CD14-positive monocyte (primary cell): ENCODE measurements around the gene IRAK1. TPM values are rescaled to one million over a fixed set of nuclear protein-coding genes. Genes with fewer than 3 reads are reported as not detected.

Experiments
- DNase-seq, 3 donors: peaks; one replicate each; pipeline ENCODE4 v3.0.0-alpha.2; 2011 to 2022
- H2AFZ ChIP-seq: 2 replicates; pipeline ENCODE4 v1.6.0; 2012; ENCODE audit warnings: mild to moderate bottlenecking, low read depth, low read length, inconsistent platforms; ENCODE audit not compliant: insufficient read depth, poor library complexity, severe bottlenecking
- H3K27ac ChIP-seq, 2 donors: 1 replicate in 1 of 2; 2 replicates in 1 of 2; pipeline ENCODE4 v1.5.1; 2012 to 2013; ENCODE audit warnings: low read length in 2 of 2, control low read depth in 1 of 2, inconsistent platforms in 1 of 2, low read depth in 1 of 2, mild to moderate bottlenecking in 1 of 2
- H3K27me3 ChIP-seq, 2 donors: one replicate each; pipeline versions ENCODE4 v1.6.0 to v1.6.1; 2011 to 2013; ENCODE audit warnings: low read length in 2 of 2; ENCODE audit not compliant: control insufficient read depth in 2 of 2, insufficient read depth in 2 of 2
- H3K36me3 ChIP-seq, 2 donors: replicated peaks in 1 of 2; 1 replicate in 1 of 2; 2 replicates in 1 of 2; pipeline versions ENCODE4 v1.5.1 to v1.6.1; 2012 to 2013; ENCODE audit warnings: low read length in 2 of 2, control low read depth in 1 of 2, inconsistent platforms in 1 of 2, mild to moderate bottlenecking in 1 of 2; ENCODE audit not compliant: insufficient read depth in 2 of 2, control insufficient read depth in 1 of 2
- H3K4me1 ChIP-seq, 2 donors: 1 replicate in 1 of 2; 2 replicates in 1 of 2; pipeline versions ENCODE4 v1.5.1 to v1.6.1; 2012 to 2013; ENCODE audit warnings: low read length in 2 of 2, control low read depth in 1 of 2, inconsistent platforms in 1 of 2, mild to moderate bottlenecking in 1 of 2, moderate library complexity in 1 of 2; ENCODE audit not compliant: insufficient read depth in 2 of 2, control insufficient read depth in 1 of 2
- H3K4me2 ChIP-seq: replicated peaks from 2 replicates; pipeline ENCODE3; 2012; ENCODE audit warnings: low read length, moderate library complexity, mild to moderate bottlenecking; ENCODE audit not compliant: poor library complexity, severe bottlenecking; ENCODE audit errors: extremely low read depth
- H3K4me3 ChIP-seq, 3 experiments: fragments of 200-600 bp in 1 of 3; sonication (generic) in 1 of 3; replicated peaks in 1 of 3; 1 replicate in 2 of 3; 2 replicates in 1 of 3; pipeline ENCODE4 v1.5.1; 2011 to 2013; ENCODE audit warnings: low read length in 3 of 3, mild to moderate bottlenecking in 3 of 3, control low read depth in 2 of 3, low read depth in 2 of 3, inconsistent platforms in 1 of 3, moderate library complexity in 1 of 3
- H3K79me2 ChIP-seq: 2 replicates; pipeline ENCODE4 v1.6.0; 2012; ENCODE audit warnings: mild to moderate bottlenecking, control low read depth, inconsistent platforms, low read length, moderate library complexity; ENCODE audit not compliant: insufficient read depth
- H3K9ac ChIP-seq: 2 replicates; pipeline ENCODE4 v1.6.0; 2017; ENCODE audit warnings: low read length, mild to moderate bottlenecking; ENCODE audit not compliant: insufficient read depth, poor library complexity, severe bottlenecking
- H3K9me3 ChIP-seq, 2 donors: replicated peaks in 1 of 2; 1 replicate in 1 of 2; 2 replicates in 1 of 2; pipeline versions ENCODE4 v1.5.1 to v1.6.1; 2012 to 2013; ENCODE audit warnings: low read length in 2 of 2, control low read depth in 1 of 2; ENCODE audit not compliant: control insufficient read depth in 1 of 2, insufficient read depth in 1 of 2
- H4K20me1 ChIP-seq: 2 replicates; pipeline ENCODE4 v1.6.0; 2012; ENCODE audit warnings: mild to moderate bottlenecking, low read length, control low read depth, moderate library complexity; ENCODE audit not compliant: insufficient read depth
- H3K27ac Mint-ChIP-seq, 7 donors: one replicate each; pipeline ENCODE4 v1.8.0; 2020; ENCODE audit warnings: mild to moderate bottlenecking in 7 of 7, mixed read lengths in 7 of 7, moderate library complexity in 6 of 7, inconsistent platforms in 2 of 7
- H3K27me3 Mint-ChIP-seq, 3 donors: one replicate each; pipeline ENCODE4 v1.8.0; 2021 to 2022; ENCODE audit warnings: low read depth in 3 of 3, mild to moderate bottlenecking in 3 of 3, mixed read lengths in 3 of 3, moderate library complexity in 3 of 3, inconsistent platforms in 1 of 3
- H3K36me3 Mint-ChIP-seq, 2 donors: one replicate each; pipeline ENCODE4 v1.8.0; 2020; ENCODE audit warnings: mixed read lengths in 2 of 2, inconsistent platforms in 1 of 2, mild to moderate bottlenecking in 1 of 2
- H3K4me1 Mint-ChIP-seq: one replicate; pipeline ENCODE4 v1.8.0; 2020; ENCODE audit warnings: mild to moderate bottlenecking, mixed read lengths
- H3K4me3 Mint-ChIP-seq, 2 donors: one replicate each; pipeline ENCODE4 v1.8.0; 2020; ENCODE audit warnings: mild to moderate bottlenecking in 2 of 2, mixed read lengths in 2 of 2, moderate library complexity in 1 of 2
- H3K9me3 Mint-ChIP-seq, 7 donors: one replicate each; pipeline ENCODE4 v1.8.0; 2020 to 2022; ENCODE audit warnings: mixed read lengths in 7 of 7, mild to moderate bottlenecking in 6 of 7, moderate library complexity in 6 of 7, inconsistent platforms in 2 of 7
- CTCF ChIP-seq: fragments of 200-600 bp; IDR thresholded peaks from one replicate; pipeline ENCODE4 v1.8.0; 2022; ENCODE audit warnings: antibody characterized with exemption, mild to moderate bottlenecking
- WGBS: methylation state at CpG from one replicate; pipeline ENCODE4 v1.1.5; 2013; ENCODE audit warnings: missing lambda C conversion rate; ENCODE audit not compliant: insufficient coverage; 5-methylcytosine and 5-hydroxymethylcytosine counted together
- intact Hi-C, 2 donors: fragments of 100-400 bp; cut with micrococcal nuclease; formaldehyde crosslinking; loops; one replicate each; pipeline versions ENCODE4 v1.15.0 to v1.15.1; 2023
- polyA plus RNA-seq, 3 donors: library from polyadenylated mRNA; depleted of rRNA in 1 of 3; unstranded in 2 of 3; stranded (reverse) in 1 of 3; fragments of 300-500 nt in 2 of 3; fragments of >200 nt in 1 of 3; fragmentation: Illumina TruSeq in 2 of 3; gene quantifications; 1 replicate in 2 of 3; 2 replicates in 1 of 3; pipeline ENCODE4 v1.2.3, GENCODE V29; 2012 to 2021

The IRAK1 gene
- polyA plus RNA-seq, 3 donors: 47.8 to 109 (median 49.5) TPM

- intact Hi-C loops: loop anchor here in 1 of 2 donors (5.0 kb wide), 1 partner anchor 38 kb away; the partner anchor contains the start of gene MECP2
- H3K4me1 ChIP-seq: peaks cover 8 to 20% of the 10 kb centered on the region in 2 donors
- H3K4me3 Mint-ChIP-seq: no peak overlapping the region
Observed at GRCh38 chrX:154059729-154060245, 40.1 kb upstream of the IRAK1 start.

GRCh38 chrX:154059231-154059630, 39.5 kb upstream of the IRAK1 start:
- no peak overlapping the region for H3K4me3 ChIP-seq
- H3K36me3 ChIP-seq: peaks cover 11 to 22% of the 10 kb centered on the region in 2 donors
- H3K27ac ChIP-seq: no peak overlapping the region
- peaks cover 47% of the 10 kb centered on the region for H3K4me1 Mint-ChIP-seq
- H3K4me1 ChIP-seq: peaks cover 8 to 20% of the 10 kb centered on the region in 2 donors
- peaks cover 66% of the 10 kb centered on the region for H3K79me2 ChIP-seq
- intact Hi-C loops: loop anchor here in 1 of 2 donors (5.0 kb wide), 1 partner anchor 38 kb away; the partner anchor contains the start of gene MECP2
- no peak overlapping the region for H3K4me2 ChIP-seq
- H3K9me3 ChIP-seq: no peaks in the 10 kb centered on the region
- H3K9me3 Mint-ChIP-seq: peaks cover 0 to 5% (median 0%) of the 10 kb centered on the region in 7 donors
- peaks cover 29 to 37% of the 10 kb centered on the region in 2 donors for H3K36me3 Mint-ChIP-seq
- WGBS: no CpG with 5 or more reads among the region's 1 CpG
- no peak overlapping the region for H3K9ac ChIP-seq
- H4K20me1 ChIP-seq: peaks cover 78% of the 10 kb centered on the region
- no peak for TF ChIP-seq CTCF
- no peak for DNase-seq
- H3K4me3 Mint-ChIP-seq: no peak overlapping the region
- H3K27me3 ChIP-seq: peaks cover 0 to 38% of the 10 kb centered on the region in 2 donors
- H3K27ac Mint-ChIP-seq: peak overlapping the region in 3 of 7 donors; percentile 48 to 67 (median 60)
- no peak overlapping the region for H2AFZ ChIP-seq
- H3K27me3 Mint-ChIP-seq: peaks cover 0 to 42% (median 0%) of the 10 kb centered on the region in 3 donors

More at GRCh38 chrX:154059729-154060245, 40.1 kb upstream of the IRAK1 start:
- Mint-ChIP-seq H3K4me1 (peaks cover 53% of the 10 kb centered on the region), H3K27ac (peak overlapping the region in 3 of 7 donors; percentile 31 to 60 (median 32)), H3K9me3 (peaks cover 0 to 5% (median 0%) of the 10 kb centered on the region in 7 donors), H3K27me3 (peaks cover 0 to 43% (median 0%) of the 10 kb centered on the region in 3 donors), H3K36me3 (peaks cover 29 to 37% of the 10 kb centered on the region in 2 donors)
- Histone ChIP-seq H3K36me3 (peaks cover 11 to 22% of the 10 kb centered on the region in 2 donors), H3K27me3 (peaks cover 0 to 39% of the 10 kb centered on the region in 2 donors), H3K9ac (no peak overlapping the region), H3K9me3 (no peaks in the 10 kb centered on the region), H4K20me1 (peaks cover 84% of the 10 kb centered on the region), H2AFZ (no peak overlapping the region), H3K79me2 (peaks cover 72% of the 10 kb centered on the region), H3K27ac (no peak overlapping the region), H3K4me2 (no peak overlapping the region), H3K4me3 (no peak overlapping the region)
- no peak for DNase-seq
- TF ChIP-seq CTCF: no peak
- WGBS: no CpG with 5 or more reads among the region's 5 CpGs
